OCI-LY7 (cell line): ENCODE results near the gene GALNT17. TPM values are rescaled to one million over a fixed set of nuclear protein-coding genes. Genes with fewer than 3 reads are reported as not detected.

Source experiments
- BruUV-seq: library from RNA; stranded (reverse); fragments of 400-500 nt; replicated peaks from 2 replicates; lab custom pipeline; 2021; lab: Mats Ljungman, UMichigan
- CTCF ChIA-PET: fragments of 300-600 bp; sonication (Branson Sonifier 250); formaldehyde crosslinking; loops from one replicate; lab custom pipeline; 2022; ENCODE audit warnings: antibody characterized with exemption; ENCODE audit not compliant: unreplicated experiment; lab: Charles Lee
- POLR2A ChIA-PET: fragments of 300-600 bp; sonication (Branson Sonifier 250); formaldehyde crosslinking; loops from one replicate; lab custom pipeline; 2022; ENCODE audit warnings: antibody characterized with exemption; lab: Charles Lee
- DNase-seq: peaks from one replicate; pipeline ENCODE4 v3.0.0-alpha.2; 2015; ENCODE audit warnings: low spot score
- H2AFZ ChIP-seq: fragments of 200-600 bp; sonication (generic), shearing (Covaris generic); 2 replicates; pipeline ENCODE4 v1.6.1; 2014; ENCODE audit warnings: mild to moderate bottlenecking, antibody characterized with exemption, low read length, moderate library complexity
- H3K27ac ChIP-seq: fragments of 200-600 bp; sonication (generic); 2 replicates; pipeline ENCODE4 v1.5.1; 2014; ENCODE audit warnings: mixed run types, low read depth, mild to moderate bottlenecking, moderate library complexity, low read length, inconsistent platforms; ENCODE audit not compliant: poor library complexity, severe bottlenecking
- H3K36me3 ChIP-seq: fragments of 200-600 bp; sonication (generic); 2 replicates; pipeline ENCODE4 v1.6.1; 2014; ENCODE audit warnings: mild to moderate bottlenecking, antibody characterized with exemption, low read length, moderate library complexity, mixed read lengths; ENCODE audit not compliant: insufficient read depth
- H3K4me1 ChIP-seq: fragments of 200-600 bp; sonication (generic); 2 replicates; pipeline ENCODE4 v1.5.1; 2014; ENCODE audit warnings: mild to moderate bottlenecking, low read length; ENCODE audit not compliant: insufficient read depth, poor library complexity, severe bottlenecking
- H3K4me2 ChIP-seq: fragments of 200-600 bp; sonication (generic); 2 replicates; pipeline ENCODE4 v1.6.1; 2014; ENCODE audit warnings: mild to moderate bottlenecking, low read length
- H3K4me3 ChIP-seq: fragments of 200-600 bp; sonication (generic); 2 replicates; pipeline ENCODE4 v1.5.1; 2014; ENCODE audit warnings: mild to moderate bottlenecking, low read depth, low read length; ENCODE audit not compliant: poor library complexity, severe bottlenecking
- H3K79me2 ChIP-seq: fragments of 200-600 bp; sonication (generic); 2 replicates; pipeline ENCODE4 v1.6.1; 2016; ENCODE audit warnings: low read depth, mild to moderate bottlenecking, low read length, moderate library complexity, mixed read lengths; ENCODE audit not compliant: insufficient read depth
- H3K9me2 ChIP-seq: fragments of 200-600 bp; sonication (generic); 2 replicates; pipeline ENCODE4 v1.6.1; 2016; ENCODE audit warnings: mild to moderate bottlenecking, low read length, mixed read lengths; ENCODE audit not compliant: insufficient read depth
- H3K9me3 ChIP-seq: fragments of 200-600 bp; sonication (generic); 2 replicates; pipeline ENCODE4 v1.6.1; 2014; ENCODE audit warnings: mild to moderate bottlenecking, mixed run types, low read length, mixed read lengths
- H4K20me1 ChIP-seq: fragments of 200-600 bp; sonication (generic); 2 replicates; pipeline ENCODE4 v1.6.1; 2014; ENCODE audit warnings: mild to moderate bottlenecking, antibody characterized with exemption, low read length, moderate library complexity, mixed read lengths; ENCODE audit not compliant: insufficient read depth
- EZH2phosphoT487 ChIP-seq: fragments of 200-600 bp; sonication (generic); IDR thresholded peaks from 2 replicates; pipeline ENCODE4 v1.6.1; 2018; ENCODE audit warnings: low read depth, borderline replicate concordance, mild to moderate bottlenecking, mixed run types, antibody characterized with exemption, low read length, moderate library complexity, mixed read lengths
- intact Hi-C: fragments of 100-400 bp; cut with micrococcal nuclease; formaldehyde crosslinking; loops from one replicate; pipeline ENCODE4 v1.10.0; 2022; ENCODE audit not compliant: unreplicated experiment
- total RNA-seq, 2 experiments: library from RNA; depleted of rRNA in 1 of 2; stranded (reverse); fragments of >200 nt in 1 of 2; shearing (Covaris generic) in 1 of 2; gene quantifications; 2 replicates each; pipeline ENCODE4 v1.2.3, GENCODE V29; 2014 to 2022
- TF ChIP-seq, protein P1 (sequence below): fragments of 200-600 bp; sonication (generic); conservative IDR thresholded peaks from 2 replicates; pipeline ENCODE4 v1.5.1; 2014; ENCODE audit warnings: mild to moderate bottlenecking, antibody characterized with exemption, low read length, moderate library complexity, mixed read lengths

GALNT17 gene
- total RNA-seq, 2 experiments from 2014 or later, result not detected

DNA sequence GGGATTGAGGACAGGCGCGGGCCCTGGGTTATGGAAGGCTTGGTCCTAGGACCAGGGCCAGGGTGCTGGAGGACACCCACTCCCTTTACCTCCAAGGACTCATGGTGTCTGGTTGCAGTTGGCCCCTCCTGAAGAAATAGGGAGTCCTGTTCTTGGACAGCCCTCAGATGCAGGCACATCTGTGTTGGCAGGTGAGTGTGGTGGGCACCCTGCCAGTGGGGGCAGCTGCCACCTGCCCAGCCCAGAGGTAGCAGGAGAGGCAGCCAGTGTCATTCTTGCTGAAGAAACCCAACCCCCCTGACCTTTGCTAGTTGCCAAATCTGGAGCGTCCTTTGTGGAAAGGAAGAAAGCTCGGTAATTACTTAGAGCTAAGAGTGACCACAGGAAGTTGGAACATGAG lies 8.3 kb downstream of the GALNT17 start:
- Histone ChIP-seq H3K9me3 (no peaks in the 10 kb centered on the region), H3K4me2 (no peak overlapping the region), H3K36me3 (no peaks in the 10 kb centered on the region), H3K27ac (no peak overlapping the region), H3K4me3 (no peak overlapping the region), H2AFZ (no peak overlapping the region), H3K79me2 (no peaks in the 10 kb centered on the region), H4K20me1 (no peaks in the 10 kb centered on the region), H3K9me2 (no peaks in the 10 kb centered on the region), H3K4me1 (no peaks in the 10 kb centered on the region)
- POLR2A ChIA-PET, result no interaction called here
- TF ChIP-seq EZH2phosphoT487, result no peak
- TF ChIP-seq, protein P1, sequence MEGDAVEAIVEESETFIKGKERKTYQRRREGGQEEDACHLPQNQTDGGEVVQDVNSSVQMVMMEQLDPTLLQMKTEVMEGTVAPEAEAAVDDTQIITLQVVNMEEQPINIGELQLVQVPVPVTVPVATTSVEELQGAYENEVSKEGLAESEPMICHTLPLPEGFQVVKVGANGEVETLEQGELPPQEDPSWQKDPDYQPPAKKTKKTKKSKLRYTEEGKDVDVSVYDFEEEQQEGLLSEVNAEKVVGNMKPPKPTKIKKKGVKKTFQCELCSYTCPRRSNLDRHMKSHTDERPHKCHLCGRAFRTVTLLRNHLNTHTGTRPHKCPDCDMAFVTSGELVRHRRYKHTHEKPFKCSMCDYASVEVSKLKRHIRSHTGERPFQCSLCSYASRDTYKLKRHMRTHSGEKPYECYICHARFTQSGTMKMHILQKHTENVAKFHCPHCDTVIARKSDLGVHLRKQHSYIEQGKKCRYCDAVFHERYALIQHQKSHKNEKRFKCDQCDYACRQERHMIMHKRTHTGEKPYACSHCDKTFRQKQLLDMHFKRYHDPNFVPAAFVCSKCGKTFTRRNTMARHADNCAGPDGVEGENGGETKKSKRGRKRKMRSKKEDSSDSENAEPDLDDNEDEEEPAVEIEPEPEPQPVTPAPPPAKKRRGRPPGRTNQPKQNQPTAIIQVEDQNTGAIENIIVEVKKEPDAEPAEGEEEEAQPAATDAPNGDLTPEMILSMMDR, result no peak
- DNase-seq, result no peak
- CTCF ChIA-PET, result no interaction called here
- no TSS peak for BruUV-seq
- intact Hi-C loops, result no loop called here

DNA sequence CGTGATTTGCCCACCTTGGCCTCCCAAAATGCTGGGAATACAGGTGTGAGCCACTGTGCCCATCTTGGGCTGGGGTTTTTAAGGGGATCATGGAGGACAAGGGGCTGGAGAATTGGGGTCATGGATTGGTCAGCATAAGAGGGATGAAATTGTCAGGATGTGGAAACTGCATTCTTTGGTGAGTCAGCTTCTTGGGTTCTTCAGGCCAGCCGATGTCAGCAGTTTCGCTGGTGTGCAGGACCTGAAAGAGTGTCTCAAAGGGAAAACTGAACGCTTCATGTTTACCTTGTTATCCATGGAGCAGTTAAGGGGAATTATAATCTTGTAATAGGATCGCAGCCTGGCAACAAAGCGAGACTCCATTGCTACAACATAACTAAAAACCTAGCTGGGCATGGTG lies 13.0 kb downstream of the GALNT17 start:
- no peaks in the 10 kb centered on the region for H4K20me1 ChIP-seq
- ChIA-PET POLR2A (no interaction called here), CTCF (no interaction called here)
- H3K27ac ChIP-seq, result no peak overlapping the region
- H3K36me3 ChIP-seq, result no peaks in the 10 kb centered on the region
- no peak overlapping the region for H3K4me2 ChIP-seq
- no TSS peak for BruUV-seq
- no peak overlapping the region for H3K4me3 ChIP-seq
- intact Hi-C loops, result no loop called here
- DNase-seq, result no peak
- H3K79me2 ChIP-seq, result no peaks in the 10 kb centered on the region
- no peak overlapping the region for H2AFZ ChIP-seq
- H3K9me3 ChIP-seq, result no peaks in the 10 kb centered on the region
- H3K4me1 ChIP-seq, result no peaks in the 10 kb centered on the region
- TF ChIP-seq, protein P1, result no peak
- no peak for TF ChIP-seq EZH2phosphoT487
- H3K9me2 ChIP-seq, result no peaks in the 10 kb centered on the region

DNA sequence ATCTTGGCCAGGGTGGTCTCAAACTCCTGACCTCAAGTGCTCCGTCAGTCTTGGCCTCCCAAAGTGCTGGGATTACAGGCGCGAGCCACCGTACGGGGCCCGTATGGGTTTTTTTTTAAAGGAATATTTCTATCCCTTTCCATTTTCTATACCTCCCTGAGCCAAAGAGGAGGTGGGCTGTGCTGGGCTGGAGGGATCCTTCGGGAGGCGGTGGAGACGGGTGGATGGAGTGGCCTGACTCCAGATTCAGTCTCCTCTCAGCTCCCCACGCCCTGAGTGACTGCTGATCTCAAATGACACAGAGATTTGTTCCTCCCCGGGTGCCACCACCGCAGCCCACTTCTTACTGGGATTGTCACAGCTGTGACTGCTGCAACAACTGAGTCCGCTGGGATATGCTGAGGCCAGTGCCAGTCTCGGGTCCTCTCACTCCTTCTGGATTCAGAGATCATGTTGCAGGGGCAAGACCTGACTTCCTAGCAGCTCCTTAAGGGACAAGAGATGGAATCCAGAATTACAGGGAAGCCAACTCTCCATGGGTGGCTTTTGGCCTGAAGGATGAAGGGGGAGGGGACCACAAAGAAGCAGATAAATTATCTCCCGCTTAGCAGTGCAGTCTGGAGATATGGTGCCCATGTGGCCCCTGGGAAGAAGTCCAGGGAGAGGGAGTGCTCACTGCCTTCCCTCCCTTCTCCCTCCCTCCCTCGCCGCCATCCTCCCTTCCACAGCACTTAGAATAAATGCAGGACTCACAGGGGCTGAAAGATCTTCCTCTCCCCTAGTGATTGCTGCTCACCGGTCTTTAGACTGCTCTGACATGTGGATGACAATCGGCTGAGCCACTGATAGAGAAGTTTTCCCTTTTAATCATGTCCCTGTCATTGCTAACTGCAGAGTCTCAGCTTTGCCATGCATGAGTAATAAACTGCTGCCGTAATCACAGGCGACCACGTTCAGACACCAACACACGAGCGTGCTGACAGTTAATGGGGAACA lies 14.3 kb downstream of the GALNT17 start:
- no peaks in the 10 kb centered on the region for H3K36me3 ChIP-seq
- CTCF ChIA-PET, result no interaction called here

More for the DNA sequence above, 14.3 kb downstream of the GALNT17 start:
- DNase-seq, result no peak
- H3K79me2 ChIP-seq, result no peaks in the 10 kb centered on the region
- intact Hi-C loops, result no loop called here
- no peak overlapping the region for H3K4me2 ChIP-seq
- H3K4me3 ChIP-seq, result no peak overlapping the region
- H3K27ac ChIP-seq, result no peak overlapping the region
- H3K9me2 ChIP-seq, result no peaks in the 10 kb centered on the region
- BruUV-seq, result no TSS peak
- POLR2A ChIA-PET, result no interaction called here
- no peaks in the 10 kb centered on the region for H4K20me1 ChIP-seq
- H3K4me1 ChIP-seq, result no peaks in the 10 kb centered on the region
- no peaks in the 10 kb centered on the region for H3K9me3 ChIP-seq
- TF ChIP-seq EZH2phosphoT487, result no peak
- TF ChIP-seq, protein P1, result no peak
- no peak overlapping the region for H2AFZ ChIP-seq
